IPS-18a (cell line): ENCODE results near the gene RPTOR.

Experiments used
- H3K27ac ChIP-seq: one replicate; pipeline ENCODE4 v1.5.1; 2013; ENCODE audit warnings: low read length
- H3K27me3 ChIP-seq: one replicate; pipeline ENCODE4 v1.6.1; 2013; ENCODE audit warnings: mild to moderate bottlenecking, low read length; ENCODE audit not compliant: control insufficient read depth, insufficient read depth
- H3K36me3 ChIP-seq: one replicate; pipeline ENCODE4 v1.6.1; 2013; ENCODE audit warnings: low read depth, low read length; ENCODE audit not compliant: control insufficient read depth
- H3K4me1 ChIP-seq: one replicate; pipeline ENCODE4 v1.6.1; 2013; ENCODE audit warnings: low read depth, low read length; ENCODE audit not compliant: control insufficient read depth
- H3K4me3 ChIP-seq: one replicate; pipeline ENCODE4 v1.5.1; 2013; ENCODE audit warnings: low read length
- H3K9ac ChIP-seq: one replicate; pipeline ENCODE4 v1.6.1; 2013; ENCODE audit warnings: mild to moderate bottlenecking, low read length, moderate library complexity
- H3K9me3 ChIP-seq: one replicate; pipeline ENCODE4 v1.6.1; 2013; ENCODE audit warnings: low read depth, low read length; ENCODE audit not compliant: control insufficient read depth

The RPTOR gene

DNA sequence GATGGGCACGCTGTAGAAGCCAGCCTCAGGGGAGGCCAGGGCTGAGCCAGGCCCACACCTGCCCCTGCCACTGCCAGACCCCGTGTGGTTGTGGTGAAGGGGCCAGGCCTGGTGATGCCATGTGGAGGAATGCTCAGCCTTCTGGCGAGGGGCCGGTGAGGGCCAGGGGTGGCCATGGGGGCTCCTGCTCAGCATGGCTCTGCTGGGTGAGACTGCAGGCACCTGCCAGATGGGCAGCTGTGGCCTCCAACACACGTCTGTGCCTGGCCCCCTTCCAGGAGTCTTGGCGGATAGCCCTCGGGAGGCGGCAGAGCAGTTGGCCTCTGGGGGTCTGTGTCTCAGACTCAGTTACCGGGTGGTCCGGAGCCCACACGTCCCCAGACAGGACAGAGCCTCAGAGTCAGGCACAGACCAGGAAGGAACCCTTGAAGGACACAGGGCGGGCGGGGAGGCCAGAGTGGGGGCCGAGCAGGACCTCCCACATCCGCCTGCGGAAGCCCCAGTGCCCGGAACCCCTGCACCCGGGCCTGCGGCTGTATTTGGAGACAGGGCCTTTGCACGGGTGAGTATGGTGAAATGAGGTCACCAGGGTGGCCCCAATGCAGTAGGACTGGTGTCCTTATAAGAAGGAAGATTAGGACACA is 424.5 kb downstream of the RPTOR start:
- Histone ChIP-seq H3K9me3 (no peaks in the 10 kb centered on the region), H3K36me3 (no peaks in the 10 kb centered on the region), H3K9ac (no peak overlapping the region), H3K4me1 (no peaks in the 10 kb centered on the region), H3K27ac (no peak overlapping the region), H3K27me3 (no peaks in the 10 kb centered on the region), H3K4me3 (no peak overlapping the region)

GRCh38 chr17:80969674-80970043 is 425.0 kb downstream of the RPTOR start:
- Histone ChIP-seq H3K36me3 (no peaks in the 10 kb centered on the region), H3K27ac (no peak overlapping the region), H3K9me3 (no peaks in the 10 kb centered on the region), H3K4me1 (no peaks in the 10 kb centered on the region), H3K27me3 (no peaks in the 10 kb centered on the region), H3K4me3 (no peak overlapping the region), H3K9ac (no peak overlapping the region)

- Histone ChIP-seq H3K9me3 (no peaks in the 10 kb centered on the region), H3K27ac (no peak overlapping the region), H3K9ac (no peak overlapping the region), H3K36me3 (no peaks in the 10 kb centered on the region), H3K4me1 (no peaks in the 10 kb centered on the region), H3K27me3 (no peaks in the 10 kb centered on the region), H3K4me3 (no peak overlapping the region)
These were observed 425.6 kb downstream of the RPTOR start for GRCh38 chr17:80970044-80970761.

DNA sequence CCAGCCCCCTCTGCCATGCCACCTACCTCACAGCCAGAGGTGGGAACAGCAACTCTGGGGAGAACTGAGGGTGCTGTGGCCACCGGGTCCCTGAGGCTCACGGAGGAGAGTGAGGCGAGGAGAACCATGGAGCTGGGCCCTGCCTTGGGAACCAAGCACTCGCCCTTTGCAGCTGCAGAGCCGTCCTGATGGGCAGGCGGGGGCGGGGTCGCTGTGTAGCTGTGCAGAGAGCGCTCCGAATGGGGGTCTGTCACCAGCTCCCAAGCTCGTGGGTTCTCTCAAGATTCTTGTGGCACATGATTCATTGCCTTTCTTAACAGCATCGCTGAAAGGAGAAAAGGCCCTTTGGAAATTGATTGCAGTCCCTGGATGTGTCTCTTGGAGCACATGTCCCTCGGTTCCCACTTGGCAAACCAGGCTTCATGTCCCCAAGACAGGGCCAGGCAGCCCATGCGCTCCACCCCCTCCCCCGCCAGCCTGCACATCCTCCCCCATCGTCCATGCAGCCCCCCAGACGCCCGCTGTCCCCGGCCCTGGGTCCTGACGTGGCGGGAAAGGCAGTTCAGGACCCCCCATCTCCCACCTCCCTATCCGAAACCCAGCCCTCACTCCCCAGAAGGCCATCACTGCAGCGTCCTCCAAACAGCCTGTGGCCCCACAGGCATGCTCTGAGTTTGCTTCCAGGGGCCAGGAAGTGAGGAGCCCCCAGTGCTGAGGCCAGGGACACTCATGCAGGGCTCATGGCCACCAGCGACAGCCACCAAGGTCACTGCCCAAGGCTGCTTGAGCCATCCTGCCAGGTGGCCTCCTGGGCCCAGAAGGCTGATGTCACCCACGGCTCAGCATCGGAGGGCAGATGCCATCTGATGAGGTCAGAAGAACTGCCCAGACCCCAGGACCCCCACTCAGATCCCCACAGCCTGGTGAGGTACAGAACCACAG is 426.4 kb downstream of the RPTOR start:
- H3K4me3 ChIP-seq: no peak overlapping the region
- H3K4me1 ChIP-seq: no peaks in the 10 kb centered on the region
- H3K9ac ChIP-seq: no peak overlapping the region
- H3K36me3 ChIP-seq: no peaks in the 10 kb centered on the region
- H3K27me3 ChIP-seq: no peaks in the 10 kb centered on the region
- no peak overlapping the region for H3K27ac ChIP-seq
- no peaks in the 10 kb centered on the region for H3K9me3 ChIP-seq

DNA sequence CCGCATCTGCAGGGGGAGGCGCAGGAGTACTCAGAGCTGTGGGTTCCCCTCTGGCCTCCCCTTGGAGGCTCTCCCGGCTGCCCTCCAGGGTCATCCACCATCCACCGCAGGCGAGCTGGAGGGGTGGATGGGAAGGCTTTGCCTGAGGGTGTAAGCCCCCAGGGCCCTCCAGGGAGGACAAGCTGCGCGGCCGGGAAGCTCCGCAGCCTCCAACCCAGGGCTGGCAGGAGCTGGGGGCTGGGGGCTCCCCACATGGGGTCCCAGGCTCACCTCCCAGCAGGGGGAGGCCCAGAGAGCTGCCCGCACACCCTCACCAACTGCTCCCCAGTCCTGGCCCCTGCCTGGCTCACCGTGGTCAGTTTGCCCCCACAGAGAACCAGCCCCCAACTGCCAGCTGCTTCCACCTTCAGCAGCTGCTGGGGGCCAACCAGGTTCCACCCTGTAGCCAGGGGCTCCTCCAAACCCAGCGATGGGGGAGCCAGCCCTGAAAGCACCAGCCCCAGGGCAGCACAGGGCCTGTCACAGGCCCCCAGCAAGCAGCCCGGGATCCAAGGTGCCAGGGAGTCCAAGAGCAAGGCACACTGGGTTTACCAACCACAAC is 427.2 kb downstream of the RPTOR start:
- no peaks in the 10 kb centered on the region for H3K36me3 ChIP-seq
- no peaks in the 10 kb centered on the region for H3K9me3 ChIP-seq
- H3K27ac ChIP-seq: no peak overlapping the region
- no peak overlapping the region for H3K9ac ChIP-seq
- no peaks in the 10 kb centered on the region for H3K4me1 ChIP-seq
- no peak overlapping the region for H3K4me3 ChIP-seq
- H3K27me3 ChIP-seq: no peaks in the 10 kb centered on the region

GRCh38 chr17:80976701-80977100 is 432.1 kb downstream of the RPTOR start:
- H3K9me3 ChIP-seq: no peaks in the 10 kb centered on the region
- no peak overlapping the region for H3K27ac ChIP-seq
- H3K27me3 ChIP-seq: peaks cover 3% of the 10 kb centered on the region
- H3K9ac ChIP-seq: no peak overlapping the region
- H3K4me1 ChIP-seq: no peaks in the 10 kb centered on the region
- no peak overlapping the region for H3K4me3 ChIP-seq
- no peaks in the 10 kb centered on the region for H3K36me3 ChIP-seq

DNA sequence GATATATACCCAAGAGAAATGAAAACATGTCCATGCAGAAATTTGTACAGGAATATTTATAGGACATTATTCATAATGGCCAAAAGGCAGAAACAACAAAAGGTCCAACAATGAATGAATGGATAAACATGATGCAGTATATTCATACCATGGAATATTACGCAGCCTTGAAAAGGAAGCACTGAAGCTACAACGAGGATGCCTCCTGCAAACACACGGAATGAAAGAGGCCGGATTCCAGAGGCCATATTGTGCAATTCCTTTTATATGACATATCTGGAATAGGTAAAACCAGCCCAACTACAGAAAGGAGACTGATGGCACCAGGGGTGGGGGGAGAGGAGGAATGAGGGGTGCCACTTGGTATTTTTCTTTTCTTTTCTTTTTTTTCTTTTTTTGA is 432.5 kb downstream of the RPTOR start:
- no peak overlapping the region for H3K9ac ChIP-seq
- H3K4me3 ChIP-seq: no peak overlapping the region
- H3K4me1 ChIP-seq: no peaks in the 10 kb centered on the region
- H3K9me3 ChIP-seq: no peaks in the 10 kb centered on the region
- H3K27ac ChIP-seq: no peak overlapping the region
- no peaks in the 10 kb centered on the region for H3K36me3 ChIP-seq
- peaks cover 8% of the 10 kb centered on the region for H3K27me3 ChIP-seq

GRCh38 chr17:80978499-80979497 is 434.2 kb downstream of the RPTOR start:
- Histone ChIP-seq H3K27ac (no peak overlapping the region), H3K27me3 (peaks cover 16% of the 10 kb centered on the region), H3K9me3 (no peaks in the 10 kb centered on the region), H3K4me3 (no peak overlapping the region), H3K4me1 (no peaks in the 10 kb centered on the region), H3K36me3 (no peaks in the 10 kb centered on the region), H3K9ac (no peak overlapping the region)

- H3K9me3 ChIP-seq: no peaks in the 10 kb centered on the region
- H3K27ac ChIP-seq: no peak overlapping the region
- no peak overlapping the region for H3K4me3 ChIP-seq
- H3K9ac ChIP-seq: no peak overlapping the region
- no peaks in the 10 kb centered on the region for H3K36me3 ChIP-seq
- peaks cover 16% of the 10 kb centered on the region for H3K27me3 ChIP-seq
- no peaks in the 10 kb centered on the region for H3K4me1 ChIP-seq
These were observed 435.1 kb downstream of the RPTOR start for GRCh38 chr17:80979547-80980378.

GRCh38 chr17:80980397-80981061 is 435.9 kb downstream of the RPTOR start:
- Histone ChIP-seq H3K27me3 (peaks cover 16% of the 10 kb centered on the region), H3K9ac (no peak overlapping the region), H3K36me3 (no peaks in the 10 kb centered on the region), H3K4me3 (peak overlapping the region; percentile 44), H3K9me3 (no peaks in the 10 kb centered on the region), H3K27ac (no peak overlapping the region), H3K4me1 (no peaks in the 10 kb centered on the region)
